ENCODE measurements around the gene LHFPL4.

Gene LHFPL4

GRCh38 chr3:9498781-9499180 lies 54.8 kb downstream of the LHFPL4 start:
- no peak for ATAC-seq
- no peak for TF ChIP-seq SNAI2 (CRISPR knock-in tag; IDR thresholded peaks at IDR 0.05)
- TF ChIP-seq BACH2 (CRISPR knock-in tag; IDR thresholded peaks at IDR 0.05; ENCODE audit: borderline replicate concordance): no peak
- TF ChIP-seq PATZ1 (CRISPR knock-in tag; IDR thresholded peaks at IDR 0.05; ENCODE audit: borderline replicate concordance): no peak
- TF ChIP-seq TOX (CRISPR knock-in tag; IDR thresholded peaks at IDR 0.05; ENCODE audit: borderline replicate concordance): no peak
- TF ChIP-seq CSDC2 (CRISPR knock-in tag; IDR thresholded peaks at IDR 0.05): no peak
- TF ChIP-seq PPARA (CRISPR knock-in tag; IDR thresholded peaks at IDR 0.05; ENCODE audit: borderline replicate concordance): no peak
- no peak for TF ChIP-seq ZFP30 (CRISPR knock-in tag; IDR thresholded peaks at IDR 0.05)
- TF ChIP-seq CREB5 (CRISPR knock-in tag; IDR thresholded peaks at IDR 0.05; ENCODE audit: low read depth): no peak
- TF ChIP-seq TCF4 (CRISPR knock-in tag; IDR thresholded peaks at IDR 0.05; ENCODE audit: borderline replicate concordance): no peak
- TF ChIP-seq ARNTL (CRISPR knock-in tag; IDR thresholded peaks at IDR 0.05; ENCODE audit: borderline replicate concordance, low read depth): no peak
- no peak for TF ChIP-seq OSR1 (CRISPR knock-in tag; IDR thresholded peaks at IDR 0.05)

- ATAC-seq: peak; percentile 10; the same call in 1 of the 3 replicates
- TF ChIP-seq CSDC2 (CRISPR knock-in tag; IDR thresholded peaks at IDR 0.05) (no peak), TCF4 (CRISPR knock-in tag; IDR thresholded peaks at IDR 0.05; ENCODE audit: borderline replicate concordance) (no peak), TSHZ2 (CRISPR knock-in tag; IDR thresholded peaks at IDR 0.05) (no peak), PATZ1 (CRISPR knock-in tag; IDR thresholded peaks at IDR 0.05; ENCODE audit: borderline replicate concordance) (no peak), ISL1 (CRISPR knock-in tag; IDR thresholded peaks at IDR 0.05) (no peak), ZNF70 (CRISPR knock-in tag; IDR thresholded peaks at IDR 0.05) (no peak), ESRRG (CRISPR knock-in tag; IDR thresholded peaks at IDR 0.05) (no peak)
Measured at GRCh38 chr3:9497821-9498565, 55.6 kb downstream of the LHFPL4 start.

GRCh38 chr3:9496893-9497292 lies 56.7 kb downstream of the LHFPL4 start:
- no peak for ATAC-seq
- TF ChIP-seq SNAI2 (CRISPR knock-in tag; IDR thresholded peaks at IDR 0.05): no peak
- no peak for TF ChIP-seq BACH2 (CRISPR knock-in tag; IDR thresholded peaks at IDR 0.05; ENCODE audit: borderline replicate concordance)
- TF ChIP-seq ZNF70 (CRISPR knock-in tag; IDR thresholded peaks at IDR 0.05): no peak
- no peak for TF ChIP-seq PPARA (CRISPR knock-in tag; IDR thresholded peaks at IDR 0.05; ENCODE audit: borderline replicate concordance)
- TF ChIP-seq CSDC2 (CRISPR knock-in tag; IDR thresholded peaks at IDR 0.05): no peak
- no peak for TF ChIP-seq ARNTL (CRISPR knock-in tag; IDR thresholded peaks at IDR 0.05; ENCODE audit: borderline replicate concordance, low read depth)
- no peak for TF ChIP-seq ZNF565 (CRISPR knock-in tag; conservative IDR thresholded peaks at IDR 0.05; ENCODE audit: low read depth)
- TF ChIP-seq OSR1 (CRISPR knock-in tag; IDR thresholded peaks at IDR 0.05): no peak
- TF ChIP-seq GLIS3 (CRISPR knock-in tag; IDR thresholded peaks at IDR 0.05): no peak
- TF ChIP-seq RARB (CRISPR knock-in tag; IDR thresholded peaks at IDR 0.05): no peak
- TF ChIP-seq CREB5 (CRISPR knock-in tag; IDR thresholded peaks at IDR 0.05; ENCODE audit: low read depth): no peak
- no peak for TF ChIP-seq TCF4 (CRISPR knock-in tag; IDR thresholded peaks at IDR 0.05; ENCODE audit: borderline replicate concordance)
- TF ChIP-seq PATZ1 (CRISPR knock-in tag; IDR thresholded peaks at IDR 0.05; ENCODE audit: borderline replicate concordance): no peak
- TF ChIP-seq TSHZ2 (CRISPR knock-in tag; IDR thresholded peaks at IDR 0.05): no peak
- no peak for TF ChIP-seq ZNF8 (CRISPR knock-in tag; IDR thresholded peaks at IDR 0.05)

Data from SK-N-SH treated with all-trans-retinoic acid at 6 μM for 48 hours (cell line).